SH-SY5Y (cell line): ENCODE data around the gene CLPX.

Experiments used
- GATA2 ChIP-seq: IDR thresholded peaks from 2 replicates; pipeline ENCODE4 v1.6.1; 2011; ENCODE audit warnings: mild to moderate bottlenecking, low read depth, low read length
- GATA3 ChIP-seq: IDR thresholded peaks from 2 replicates; pipeline ENCODE4 v1.6.1; 2011; ENCODE audit warnings: low read depth, mild to moderate bottlenecking, low read length, moderate library complexity

GRCh38 chr15:65195548-65195923 is 10.4 kb upstream of the CLPX start:
- TF ChIP-seq GATA2 (no peak), GATA3 (no peak)
